HepG2 (cell line): Measurements from ENCODE around the gene FHDC1. TPM values are rescaled to one million over a fixed set of nuclear protein-coding genes. Genes with fewer than 3 reads are reported as not detected.
A peak's percentile ranks its signal among the peaks of the same experiment; 100 is the strongest.

Experiments
- ATAC-seq: fragments of 200-7000 bp; cut with Tn5 transposase; 3 replicates; pipeline ENCODE4 v1.9.1; 2020; ENCODE audit warnings: mild to moderate bottlenecking, moderate library complexity
- BruUV-seq: library from RNA; stranded (reverse); fragments of 400-500 nt; replicated peaks from 2 replicates; lab custom pipeline; 2021; lab: Mats Ljungman, UMichigan
- CTCF ChIA-PET: fragments of 300-600 bp; formaldehyde crosslinking; extraction: SDS; loops from one replicate; lab custom pipeline; 2021; ENCODE audit warnings: low total read pairs, inconsistent platforms, low intra/inter-chr PET ratio; lab: Yijun Ruan, JAX
- POLR2A ChIA-PET: fragments of 350-600 bp; sonication (Branson Sonifier 250); formaldehyde crosslinking; loops from one replicate; lab custom pipeline; 2020; ENCODE audit warnings: antibody characterized with exemption, inconsistent platforms; lab: Yijun Ruan, JAX
- DNase-seq: peaks from one replicate; pipeline ENCODE4 v3.0.0-alpha.2; 2015; ENCODE audit warnings: low spot score
- FAIRE-seq: peaks from 3 replicates; lab custom pipeline; 2011; peaks lifted over from hg19 to GRCh38; lab: Jason Lieb, UNC
- H2AFZ ChIP-seq: one replicate; pipeline ENCODE4 v1.6.1; 2011; ENCODE audit warnings: low read length, inconsistent platforms
- H3K27ac ChIP-seq: fragments of 300-600 bp; 3 replicates; pipeline ENCODE4 v1.8.0; 2011; ENCODE audit warnings: mixed run types, mild to moderate bottlenecking, mixed read lengths, low read length, inconsistent platforms; ENCODE audit not compliant: insufficient read depth; ENCODE audit errors: extremely low read length
- H3K27me3 ChIP-seq, 2 experiments: fragments of 200-600 bp in 1 of 2; 2 replicates in 1 of 2; 3 replicates in 1 of 2; pipeline versions ENCODE4 v1.6.0 to v1.8.0; 2011; ENCODE audit warnings: low read length in 2 of 2, mild to moderate bottlenecking in 2 of 2, moderate library complexity in 2 of 2, inconsistent platforms in 1 of 2; ENCODE audit not compliant: insufficient read depth in 2 of 2, control insufficient read depth in 1 of 2
- H3K36me3 ChIP-seq, 2 experiments: fragments of 200-600 bp in 1 of 2; replicated peaks in 1 of 2; 2 replicates in 1 of 2; 3 replicates in 1 of 2; pipeline versions ENCODE4 v1.5.1 to v1.8.0; 2011; ENCODE audit warnings: low read length in 2 of 2, inconsistent platforms in 1 of 2; ENCODE audit not compliant: insufficient read depth in 2 of 2, control insufficient read depth in 1 of 2
- H3K4me1 ChIP-seq: 2 replicates; pipeline ENCODE4 v1.5.1; 2012; ENCODE audit warnings: low read length, inconsistent platforms; ENCODE audit not compliant: insufficient read depth
- H3K4me2 ChIP-seq: 2 replicates; pipeline ENCODE4 v1.6.0; 2011; ENCODE audit warnings: low read depth, low read length, inconsistent platforms
- H3K4me3 ChIP-seq, 3 experiments: fragments of 200-600 bp in 1 of 3; sonication (generic), shearing (Covaris generic) in 1 of 3; replicated peaks in 1 of 3; 2 replicates each; pipeline ENCODE4 v1.5.1; 2011 to 2016; ENCODE audit warnings: low read length in 3 of 3, inconsistent platforms in 2 of 3, low read depth in 2 of 3, mild to moderate bottlenecking in 2 of 3, control low read depth in 1 of 3, mixed read lengths in 1 of 3; ENCODE audit not compliant: insufficient read depth in 1 of 3
- H3K79me2 ChIP-seq: one replicate; pipeline ENCODE4 v1.6.1; 2011; ENCODE audit warnings: low read length, inconsistent platforms; ENCODE audit not compliant: insufficient read depth
- H3K9ac ChIP-seq: 2 replicates; pipeline ENCODE4 v1.6.0; 2011; ENCODE audit warnings: mild to moderate bottlenecking, low read depth, low read length, inconsistent platforms; ENCODE audit not compliant: insufficient read depth
- H3K9me3 ChIP-seq: 2 replicates; pipeline ENCODE4 v1.5.1; 2012; ENCODE audit warnings: mild to moderate bottlenecking, low read length
- H4K20me1 ChIP-seq: 2 replicates; pipeline ENCODE4 v1.6.0; 2011; ENCODE audit warnings: inconsistent platforms, mild to moderate bottlenecking, low read length, moderate library complexity; ENCODE audit not compliant: insufficient read depth
- BRD4 ChIP-seq: sonication (generic); formaldehyde crosslinking; IDR thresholded peaks from 2 replicates; pipeline ENCODE4 v1.4.0; 2020; ENCODE audit warnings: missing genetic modification reagents
- CBX1 ChIP-seq: IDR thresholded peaks from one replicate; pipeline ENCODE4 v1.6.1; 2016; ENCODE audit warnings: antibody characterized with exemption, low read depth
- HNF4G ChIP-seq, 2 experiments: sonication (generic) in 1 of 2; formaldehyde crosslinking in 1 of 2; IDR thresholded peaks; 2 replicates each; pipeline versions ENCODE4 v1.4.0 to v1.6.1; 2011 to 2020; ENCODE audit warnings: borderline replicate concordance in 2 of 2, low read depth in 2 of 2, mild to moderate bottlenecking in 2 of 2, low read length in 1 of 2, missing genetic modification reagents in 1 of 2, moderate library complexity in 1 of 2
- JARID2 ChIP-seq: sonication (generic); formaldehyde crosslinking; IDR thresholded peaks from 2 replicates; pipeline ENCODE4 v1.8.1; 2023; ENCODE audit warnings: missing genetic modification reagents, inconsistent platforms; ENCODE audit not compliant: insufficient replicate concordance
- MYNN ChIP-seq: sonication (generic); formaldehyde crosslinking; IDR thresholded peaks from 2 replicates; pipeline ENCODE4 v1.4.0; 2020; ENCODE audit warnings: mild to moderate bottlenecking, low read depth, missing genetic modification reagents
- PAX8 ChIP-seq: sonication (generic); formaldehyde crosslinking; IDR thresholded peaks from 2 replicates; pipeline ENCODE4 v1.8.0; 2022; ENCODE audit warnings: mild to moderate bottlenecking, missing genetic modification reagents, borderline replicate concordance
- RAD51 ChIP-seq: fragments of 450-650 bp; IDR thresholded peaks from 2 replicates; pipeline ENCODE4 v1.6.1; 2016; ENCODE audit warnings: borderline replicate concordance
- ZNF670 ChIP-seq: sonication (generic); formaldehyde crosslinking; IDR thresholded peaks from 2 replicates; pipeline ENCODE4 v1.8.0; 2022; ENCODE audit warnings: mild to moderate bottlenecking, missing genetic modification reagents, borderline replicate concordance
- ZSCAN29 ChIP-seq: sonication (generic); formaldehyde crosslinking; conservative IDR thresholded peaks from 2 replicates; pipeline ENCODE4 v1.4.0; 2020; ENCODE audit warnings: mild to moderate bottlenecking, missing genetic modification reagents
- in situ Hi-C: cut with HindIII; loops from 2 replicates; pipeline ENCODE4 v1.10.0; 2017; ENCODE audit warnings: low pct_unique_long_range_greater_than_20kb; ENCODE audit not compliant: extremely low pct_ligation_motif_present
- intact Hi-C: fragments of 100-400 bp; cut with micrococcal nuclease; formaldehyde crosslinking; loops from one replicate; pipeline ENCODE4 v1.10.0; 2022; ENCODE audit not compliant: unreplicated experiment
- polyA plus RNA-seq, 8 experiments: library from polyadenylated mRNA; depleted of rRNA in 3 of 8; stranded (reverse) in 7 of 8; unstranded in 1 of 8; fragments of >200 nt; fragmentation: Illumina TruSeq in 4 of 8; extraction: Trizol in 4 of 8; gene quantifications; 2 replicates each; pipeline versions ENCODE4 v1.2.1 to v1.2.3, GENCODE V29; 2011 to 2016; ENCODE audit warnings: low read depth in 4 of 8, missing spikeins in 1 of 8, mixed read lengths in 1 of 8; ENCODE audit not compliant: insufficient read depth in 1 of 8
- total RNA-seq, 5 experiments: library from RNA; depleted of rRNA; stranded (reverse); fragments of >200 nt; fragmentation: Illumina TruSeq; extraction: Trizol; gene quantifications; 2 replicates each; pipeline ENCODE4 v1.2.3, GENCODE V29; 2016; ENCODE audit warnings: low read depth in 1 of 5
- TF ChIP-seq, protein P1 (sequence below): sonication (generic); formaldehyde crosslinking; IDR thresholded peaks from 2 replicates; pipeline ENCODE4 v1.4.0; 2020; ENCODE audit warnings: missing genetic modification reagents
- TF ChIP-seq, protein P2 (sequence below): sonication (generic); formaldehyde crosslinking; IDR thresholded peaks from 2 replicates; pipeline ENCODE4 v1.8.1; 2023; ENCODE audit warnings: missing genetic modification reagents, mild to moderate bottlenecking, borderline replicate concordance
- TF ChIP-seq, protein P3 (sequence below): sonication (generic); formaldehyde crosslinking; conservative IDR thresholded peaks from 2 replicates; pipeline ENCODE4 v1.4.0; 2020; ENCODE audit warnings: missing genetic modification reagents
- TF ChIP-seq, protein P4 (sequence below): sonication (generic); formaldehyde crosslinking; IDR thresholded peaks from 2 replicates; pipeline ENCODE4 v1.8.0; 2022; ENCODE audit warnings: mild to moderate bottlenecking, missing genetic modification reagents, moderate library complexity

FHDC1 gene
- total and polyA plus RNA-seq, 2 of the 13 experiments (the other 11 are each of a cell fraction or from before 2014, with no cell fraction given): 0.07 to 0.15 TPM

DNA sequence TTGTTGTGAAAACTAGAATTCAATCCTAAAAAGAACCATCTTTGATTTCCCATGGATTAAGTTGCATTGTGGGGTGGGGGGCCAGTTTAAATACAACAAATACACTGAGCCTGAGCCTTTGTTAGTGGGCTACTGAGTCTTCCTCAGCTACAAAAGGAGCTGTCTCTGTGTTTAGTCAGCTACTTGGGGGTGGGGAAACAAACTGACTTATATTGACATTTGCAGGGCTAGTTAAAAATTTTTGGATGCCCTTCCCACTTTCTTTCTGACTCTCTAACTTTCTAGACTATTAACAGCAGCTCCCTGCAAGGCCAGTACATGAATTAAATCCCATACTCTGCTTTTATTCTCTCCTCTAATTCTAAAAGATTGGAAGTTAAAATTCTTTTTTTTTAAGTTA is 32.5 kb upstream of the FHDC1 start:
- H2AFZ ChIP-seq: no peak overlapping the region
- no peaks in the 10 kb centered on the region for H3K36me3 ChIP-seq
- DNase-seq: peak; percentile 2
- intact Hi-C loops (no loop called here), in situ Hi-C loops (no loop called here)
- H3K4me3 ChIP-seq: no peak overlapping the region
- H3K4me2 ChIP-seq: no peak overlapping the region
- H3K79me2 ChIP-seq: no peaks in the 10 kb centered on the region
- no peak overlapping the region for H3K27ac ChIP-seq
- H3K9ac ChIP-seq: no peak overlapping the region
- no TSS peak for BruUV-seq
- no peaks in the 10 kb centered on the region for H4K20me1 ChIP-seq
- TF ChIP-seq RAD51: no peak
- TF ChIP-seq, protein P1, sequence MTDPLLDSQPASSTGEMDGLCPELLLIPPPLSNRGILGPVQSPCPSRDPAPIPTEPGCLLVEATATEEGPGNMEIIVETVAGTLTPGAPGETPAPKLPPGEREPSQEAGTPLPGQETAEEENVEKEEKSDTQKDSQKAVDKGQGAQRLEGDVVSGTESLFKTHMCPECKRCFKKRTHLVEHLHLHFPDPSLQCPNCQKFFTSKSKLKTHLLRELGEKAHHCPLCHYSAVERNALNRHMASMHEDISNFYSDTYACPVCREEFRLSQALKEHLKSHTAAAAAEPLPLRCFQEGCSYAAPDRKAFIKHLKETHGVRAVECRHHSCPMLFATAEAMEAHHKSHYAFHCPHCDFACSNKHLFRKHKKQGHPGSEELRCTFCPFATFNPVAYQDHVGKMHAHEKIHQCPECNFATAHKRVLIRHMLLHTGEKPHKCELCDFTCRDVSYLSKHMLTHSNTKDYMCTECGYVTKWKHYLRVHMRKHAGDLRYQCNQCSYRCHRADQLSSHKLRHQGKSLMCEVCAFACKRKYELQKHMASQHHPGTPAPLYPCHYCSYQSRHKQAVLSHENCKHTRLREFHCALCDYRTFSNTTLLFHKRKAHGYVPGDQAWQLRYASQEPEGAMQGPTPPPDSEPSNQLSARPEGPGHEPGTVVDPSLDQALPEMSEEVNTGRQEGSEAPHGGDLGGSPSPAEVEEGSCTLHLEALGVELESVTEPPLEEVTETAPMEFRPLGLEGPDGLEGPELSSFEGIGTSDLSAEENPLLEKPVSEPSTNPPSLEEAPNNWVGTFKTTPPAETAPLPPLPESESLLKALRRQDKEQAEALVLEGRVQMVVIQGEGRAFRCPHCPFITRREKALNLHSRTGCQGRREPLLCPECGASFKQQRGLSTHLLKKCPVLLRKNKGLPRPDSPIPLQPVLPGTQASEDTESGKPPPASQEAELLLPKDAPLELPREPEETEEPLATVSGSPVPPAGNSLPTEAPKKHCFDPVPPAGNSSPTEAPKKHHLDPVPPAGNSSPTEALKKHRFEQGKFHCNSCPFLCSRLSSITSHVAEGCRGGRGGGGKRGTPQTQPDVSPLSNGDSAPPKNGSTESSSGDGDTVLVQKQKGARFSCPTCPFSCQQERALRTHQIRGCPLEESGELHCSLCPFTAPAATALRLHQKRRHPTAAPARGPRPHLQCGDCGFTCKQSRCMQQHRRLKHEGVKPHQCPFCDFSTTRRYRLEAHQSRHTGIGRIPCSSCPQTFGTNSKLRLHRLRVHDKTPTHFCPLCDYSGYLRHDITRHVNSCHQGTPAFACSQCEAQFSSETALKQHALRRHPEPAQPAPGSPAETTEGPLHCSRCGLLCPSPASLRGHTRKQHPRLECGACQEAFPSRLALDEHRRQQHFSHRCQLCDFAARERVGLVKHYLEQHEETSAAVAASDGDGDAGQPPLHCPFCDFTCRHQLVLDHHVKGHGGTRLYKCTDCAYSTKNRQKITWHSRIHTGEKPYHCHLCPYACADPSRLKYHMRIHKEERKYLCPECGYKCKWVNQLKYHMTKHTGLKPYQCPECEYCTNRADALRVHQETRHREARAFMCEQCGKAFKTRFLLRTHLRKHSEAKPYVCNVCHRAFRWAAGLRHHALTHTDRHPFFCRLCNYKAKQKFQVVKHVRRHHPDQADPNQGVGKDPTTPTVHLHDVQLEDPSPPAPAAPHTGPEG (CRISPR knock-in tag): no peak
- TF ChIP-seq ZNF670 (CRISPR knock-in tag): no peak
- TF ChIP-seq ZSCAN29 (CRISPR knock-in tag): no peak
- no peak for TF ChIP-seq JARID2 (CRISPR knock-in tag)
- TF ChIP-seq HNF4G (IDR thresholded peaks at IDR 0.05; ENCODE audit: borderline replicate concordance, low read depth, low read length): no peak
- TF ChIP-seq HNF4G (CRISPR knock-in tag; IDR thresholded peaks at IDR 0.05; ENCODE audit: borderline replicate concordance, low read depth): no peak
- TF ChIP-seq, protein P2, sequence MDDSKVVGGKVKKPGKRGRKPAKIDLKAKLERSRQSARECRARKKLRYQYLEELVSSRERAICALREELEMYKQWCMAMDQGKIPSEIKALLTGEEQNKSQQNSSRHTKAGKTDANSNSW (CRISPR knock-in tag): no peak
- no peak for TF ChIP-seq BRD4 (CRISPR knock-in tag)
- TF ChIP-seq PAX8 (CRISPR knock-in tag): no peak
- TF ChIP-seq, protein P3, sequence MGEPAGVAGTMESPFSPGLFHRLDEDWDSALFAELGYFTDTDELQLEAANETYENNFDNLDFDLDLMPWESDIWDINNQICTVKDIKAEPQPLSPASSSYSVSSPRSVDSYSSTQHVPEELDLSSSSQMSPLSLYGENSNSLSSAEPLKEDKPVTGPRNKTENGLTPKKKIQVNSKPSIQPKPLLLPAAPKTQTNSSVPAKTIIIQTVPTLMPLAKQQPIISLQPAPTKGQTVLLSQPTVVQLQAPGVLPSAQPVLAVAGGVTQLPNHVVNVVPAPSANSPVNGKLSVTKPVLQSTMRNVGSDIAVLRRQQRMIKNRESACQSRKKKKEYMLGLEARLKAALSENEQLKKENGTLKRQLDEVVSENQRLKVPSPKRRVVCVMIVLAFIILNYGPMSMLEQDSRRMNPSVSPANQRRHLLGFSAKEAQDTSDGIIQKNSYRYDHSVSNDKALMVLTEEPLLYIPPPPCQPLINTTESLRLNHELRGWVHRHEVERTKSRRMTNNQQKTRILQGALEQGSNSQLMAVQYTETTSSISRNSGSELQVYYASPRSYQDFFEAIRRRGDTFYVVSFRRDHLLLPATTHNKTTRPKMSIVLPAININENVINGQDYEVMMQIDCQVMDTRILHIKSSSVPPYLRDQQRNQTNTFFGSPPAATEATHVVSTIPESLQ (CRISPR knock-in tag): no peak
- no peak for TF ChIP-seq MYNN (CRISPR knock-in tag)
- no peak for TF ChIP-seq CBX1
- TF ChIP-seq, protein P4, sequence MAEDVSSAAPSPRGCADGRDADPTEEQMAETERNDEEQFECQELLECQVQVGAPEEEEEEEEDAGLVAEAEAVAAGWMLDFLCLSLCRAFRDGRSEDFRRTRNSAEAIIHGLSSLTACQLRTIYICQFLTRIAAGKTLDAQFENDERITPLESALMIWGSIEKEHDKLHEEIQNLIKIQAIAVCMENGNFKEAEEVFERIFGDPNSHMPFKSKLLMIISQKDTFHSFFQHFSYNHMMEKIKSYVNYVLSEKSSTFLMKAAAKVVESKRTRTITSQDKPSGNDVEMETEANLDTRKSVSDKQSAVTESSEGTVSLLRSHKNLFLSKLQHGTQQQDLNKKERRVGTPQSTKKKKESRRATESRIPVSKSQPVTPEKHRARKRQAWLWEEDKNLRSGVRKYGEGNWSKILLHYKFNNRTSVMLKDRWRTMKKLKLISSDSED (CRISPR knock-in tag): no peak
- no peaks in the 10 kb centered on the region for H3K9me3 ChIP-seq
- ChIA-PET POLR2A (no interaction called here), CTCF (no interaction called here)
- FAIRE-seq: no peak
- H3K27me3 ChIP-seq: no peaks in the 10 kb centered on the region
- peaks cover 8% of the 10 kb centered on the region; the same call in 1 of the 2 replicates for H3K4me1 ChIP-seq
- no peak for ATAC-seq
